Measurements from ENCODE around the gene BTLA. TPM values are rescaled to one million over a fixed set of nuclear protein-coding genes. Genes with fewer than 3 reads are reported as not detected.
"Not testable (repeated sequence)": the region's sequence is repeated elsewhere in the genome, so short reads cannot be mapped to it uniquely, and the experiment has no call there.

BTLA gene
- total RNA-seq, 1 donor from 2014 or later, result 0.10 TPM

GRCh38 chr3:112446343-112446742 is 52.9 kb downstream of the BTLA start:
- DNase-seq (ENCODE audit: low read depth), result peak; percentile 88

- no peak for DNase-seq (ENCODE audit: low read depth)
Measured at GRCh38 chr3:112445839-112446238, 53.4 kb downstream of the BTLA start.

GRCh38 chr3:112437146-112438022 is 61.9 kb downstream of the BTLA start:
- DNase-seq (ENCODE audit: low read depth), result peak; percentile 30

GRCh38 chr3:112429960-112430359 is 69.3 kb downstream of the BTLA start:
- no peak for DNase-seq (ENCODE audit: low read depth)

GRCh38 chr3:112427123-112427522 is 72.1 kb downstream of the BTLA start:
- no peak for DNase-seq (ENCODE audit: low read depth)

- DNase-seq (ENCODE audit: low read depth), result no peak
Measured at GRCh38 chr3:112425858-112426750, 73.2 kb downstream of the BTLA start.

- no peak for DNase-seq (ENCODE audit: low read depth)
Measured at GRCh38 chr3:112425382-112425781, 73.9 kb downstream of the BTLA start.

- no peak for DNase-seq (ENCODE audit: low read depth)
Measured at GRCh38 chr3:112424394-112424793, 74.9 kb downstream of the BTLA start.

GRCh38 chr3:112422921-112423320 is 76.4 kb downstream of the BTLA start:
- DNase-seq (ENCODE audit: low read depth), result not testable (repeated sequence)

GRCh38 chr3:112418526-112418925 is 80.7 kb downstream of the BTLA start:
- not testable (repeated sequence) for DNase-seq (ENCODE audit: low read depth)

GRCh38 chr3:112417696-112418318 is 81.5 kb downstream of the BTLA start:
- no peak for DNase-seq (ENCODE audit: low read depth)

- no peak for DNase-seq (ENCODE audit: low read depth)
Measured at GRCh38 chr3:112416391-112417212, 82.7 kb downstream of the BTLA start.

- no peak for DNase-seq (ENCODE audit: low read depth)
Measured at GRCh38 chr3:112415390-112415789, 83.9 kb downstream of the BTLA start.

Other genes with a start within 250 kb of the BTLA start
- 0.25 and 1.7 TPM in 2 replicates for gene SLC9C1, start 205.3 kb downstream of the BTLA start, total RNA-seq
- 1.9 and 2.3 TPM in 2 replicates for gene CD200, start 166.3 kb downstream of the BTLA start, total RNA-seq
- 57.1 and 77.3 TPM in 2 replicates for gene ATG3, start 62.5 kb upstream of the BTLA start, total RNA-seq
- 32.0 and 70.2 TPM in 2 replicates for gene SLC35A5, start 62.6 kb upstream of the BTLA start, total RNA-seq
- 92.2 and 151 TPM in 2 replicates for gene CCDC80, start 141.7 kb upstream of the BTLA start, total RNA-seq